Lung (tissue), 12 donors: Measurements from ENCODE around the gene ADCY3. TPM values are rescaled to one million over a fixed set of nuclear protein-coding genes. Genes with fewer than 3 reads are reported as not detected.

Experiments
- ATAC-seq: fragments of 200-7000 bp; cut with Tn5 transposase; one replicate; pipeline ENCODE4 v1.9.1; 2020; ENCODE audit warnings: moderate number of reproducible peaks; ENCODE audit not compliant: insufficient read depth, low FRiP score
- DNase-seq, 3 donors: peaks; one replicate each; pipeline ENCODE4 v3.0.0-alpha.2; 2013 to 2017
- H3K27ac ChIP-seq, 2 donors: one replicate each; pipeline ENCODE4 v1.5.1; 2013; ENCODE audit warnings: mild to moderate bottlenecking in 2 of 2, moderate library complexity in 2 of 2, control low read depth in 1 of 2, inconsistent platforms in 1 of 2, low read depth in 1 of 2, low read length in 1 of 2
- H3K27me3 ChIP-seq, 3 donors: one replicate each; pipeline ENCODE4 v1.5.1; 2013; ENCODE audit warnings: low read length in 2 of 3; ENCODE audit not compliant: control insufficient read depth in 3 of 3, insufficient read depth in 3 of 3
- H3K36me3 ChIP-seq, 4 donors: one replicate each; pipeline ENCODE4 v1.5.1; 2013; ENCODE audit warnings: low read length in 4 of 4, mild to moderate bottlenecking in 1 of 4, moderate library complexity in 1 of 4; ENCODE audit not compliant: control insufficient read depth in 4 of 4, insufficient read depth in 4 of 4
- H3K4me1 ChIP-seq, 5 donors: one replicate each; pipeline ENCODE4 v1.5.1; 2013; ENCODE audit warnings: low read length in 5 of 5, mild to moderate bottlenecking in 2 of 5, moderate library complexity in 1 of 5; ENCODE audit not compliant: control insufficient read depth in 5 of 5, insufficient read depth in 5 of 5
- H3K4me3 ChIP-seq: one replicate; pipeline ENCODE4 v1.5.1; 2013; ENCODE audit warnings: mild to moderate bottlenecking, control low read depth, moderate library complexity
- H3K9ac ChIP-seq, 2 donors: one replicate each; pipeline ENCODE4 v1.5.1; 2013; ENCODE audit warnings: low read length in 2 of 2, control low read depth in 1 of 2; ENCODE audit not compliant: insufficient read depth in 1 of 2
- H3K9me3 ChIP-seq, 4 donors: one replicate each; pipeline ENCODE4 v1.5.1; 2013; ENCODE audit warnings: low read length in 3 of 4, mild to moderate bottlenecking in 1 of 4, moderate library complexity in 1 of 4; ENCODE audit not compliant: control insufficient read depth in 4 of 4, insufficient read depth in 3 of 4
- CTCF ChIP-seq: IDR thresholded peaks from 2 replicates; pipeline ENCODE4 v1.5.1; 2012; ENCODE audit warnings: mild to moderate bottlenecking; ENCODE audit errors: control extremely low read depth, extremely low read depth
- WGBS, 2 donors: extraction: QIAGEN DNeasy Blood & Tissue Kit; methylation state at CpG; one replicate each; pipeline ENCODE4 v1.1.7; 2013; 5-methylcytosine and 5-hydroxymethylcytosine counted together
- polyA plus RNA-seq, 2 donors: library from polyadenylated mRNA; stranded (reverse); fragments of 200-250 nt; gene quantifications; one replicate each; pipeline ENCODE4 v1.2.1, GENCODE V29; 2013
- total RNA-seq, 2 donors: library from RNA; depleted of rRNA in 1 of 2; stranded (reverse); fragments of >200 nt in 1 of 2; gene quantifications; one replicate each; pipeline ENCODE4 v1.2.1, GENCODE V29; 2014 to 2021
- donor health status: control.
- donor health status: control.
- donor health status: Bipolar disorder and iron deficiency.
- donor health status: healthy.
- donor health status: DM: yes; HTN: yes; CAD: no.

Gene ADCY3
- total and polyA plus RNA-seq, 4 donors, result 27.9 to 74.8 (median 45.8) TPM

- ATAC-seq (no peak), DNase-seq (no peak)
- Histone ChIP-seq H3K27ac (no peak overlapping the region), H3K36me3 (peaks cover 0 to 47% (median 25%) of the 10 kb centered on the region in 4 donors), H3K9ac (no peak overlapping the region), H3K4me3 (no peak overlapping the region), H3K27me3 (no peaks in the 10 kb centered on the region), H3K4me1 (peaks cover 0 to 3% (median 0%) of the 10 kb centered on the region in 5 donors), H3K9me3 (no peaks in the 10 kb centered on the region)
- TF ChIP-seq CTCF, result no peak
- WGBS, 2 donors, result 92 to 97% methylated on average over 7 of the region's 7 CpGs
Measured at GRCh38 chr2:24820175-24820513, 99.9 kb downstream of the ADCY3 start.

- Histone ChIP-seq H3K4me3 (no peak overlapping the region), H3K9me3 (no peaks in the 10 kb centered on the region), H3K9ac (no peak overlapping the region), H3K27ac (peak overlapping the region in 1 of 2 donors; percentile 15), H3K36me3 (peaks cover 3 to 47% (median 26%) of the 10 kb centered on the region in 4 donors), H3K27me3 (no peaks in the 10 kb centered on the region), H3K4me1 (peaks cover 0 to 3% (median 0%) of the 10 kb centered on the region in 5 donors)
- ATAC-seq (no peak), DNase-seq (no peak)
- no peak for TF ChIP-seq CTCF
- 84 to 88% methylated on average over 21 of the region's 21 CpGs for WGBS, 2 donors
Measured at GRCh38 chr2:24819442-24820174, 100.4 kb downstream of the ADCY3 start.

- Histone ChIP-seq H3K27me3 (no peaks in the 10 kb centered on the region), H3K4me3 (no peak overlapping the region), H3K9ac (no peak overlapping the region), H3K27ac (no peak overlapping the region), H3K4me1 (peaks cover 0 to 3% (median 0%) of the 10 kb centered on the region in 5 donors), H3K9me3 (no peaks in the 10 kb centered on the region), H3K36me3 (peaks cover 3 to 52% (median 24%) of the 10 kb centered on the region in 4 donors)
- no peak for TF ChIP-seq CTCF
- DNase-seq (no peak), ATAC-seq (no peak)
- 73 to 78% methylated on average over 9 of the region's 9 CpGs for WGBS, 2 donors
Measured at GRCh38 chr2:24818721-24819167, 101.3 kb downstream of the ADCY3 start.
